Loucy (cell line): ENCODE data around the gene HDAC6.

ENCODE experiments used
- CTCF ChIP-seq: fragments of 200-600 bp; sonication (generic); conservative IDR thresholded peaks from 2 replicates; pipeline ENCODE4 v1.5.1; 2014; ENCODE audit warnings: mild to moderate bottlenecking, antibody characterized with exemption, low read length
- EZH2phosphoT487 ChIP-seq: fragments of 200-600 bp; IDR thresholded peaks from 2 replicates; pipeline ENCODE4 v1.6.1; 2018; ENCODE audit warnings: antibody characterized with exemption, mild to moderate bottlenecking, moderate library complexity, borderline replicate concordance

- TF ChIP-seq EZH2phosphoT487 (no peak), CTCF (no peak)
Observed at GRCh38 chrX:48784726-48785125, 17.1 kb upstream of the HDAC6 start.
